NCI-H2171 (cell line): Measurements from ENCODE around the gene TSPAN9.

Experiments used
- DNase-seq: peaks from one replicate; lab custom pipeline; 2025; lab: John Stamatoyannopoulos, UW

The TSPAN9 gene

GRCh38 chr12:3076730-3077571 lies at the start of gene TSPAN9:
Gene TSPAN9 (plus strand): TSS chr12:3077379. CDS start chr12:3201194, 123,815 bp downstream.
- DNase-seq = peak; percentile 80

DNA sequence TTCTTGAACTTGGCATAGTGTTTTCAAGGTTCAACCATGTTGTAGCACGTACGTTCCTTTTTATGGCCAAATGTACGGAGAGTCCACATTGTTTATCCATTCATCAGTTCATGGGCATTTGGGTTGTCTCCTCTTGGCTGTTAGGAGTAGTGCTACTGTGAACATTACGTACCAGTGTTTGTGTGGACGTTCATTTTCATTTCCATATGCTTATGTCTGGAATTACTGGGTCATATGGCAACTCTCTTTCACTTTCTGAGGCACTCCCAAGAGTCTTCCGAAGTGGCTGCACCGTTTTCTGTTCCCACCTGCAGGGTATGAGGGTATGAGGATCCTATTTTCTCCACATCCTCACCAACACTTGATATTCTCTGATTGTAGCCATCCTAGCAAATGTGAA lies 49.1 kb upstream of the TSPAN9 start:
- no peak for DNase-seq

- no peak for DNase-seq
Measured at GRCh38 chr12:3030821-3031429, 46.3 kb upstream of the TSPAN9 start.

- DNase-seq = no peak
Measured at GRCh38 chr12:3032161-3032560, 45.0 kb upstream of the TSPAN9 start.

GRCh38 chr12:3032770-3033538 lies 44.2 kb upstream of the TSPAN9 start:
- DNase-seq = no peak

DNA sequence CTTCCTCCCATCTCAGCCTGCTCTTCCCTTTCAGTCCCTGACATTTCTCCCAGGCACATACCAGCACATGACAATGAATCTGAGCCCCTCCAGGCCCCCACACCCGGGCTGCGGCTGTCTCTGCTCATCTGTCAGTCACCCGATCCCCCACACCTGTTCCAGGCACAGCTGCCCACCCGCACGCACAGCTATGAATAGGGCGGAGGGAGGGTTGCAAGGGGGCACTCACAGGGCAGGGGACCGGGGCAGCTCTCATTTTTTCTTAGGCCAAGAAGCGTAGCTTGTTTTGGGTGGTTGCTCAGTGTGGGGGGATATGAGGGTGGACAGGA lies 43.7 kb upstream of the TSPAN9 start:
- DNase-seq = peak; percentile 43

GRCh38 chr12:3034067-3034750 lies 43.0 kb upstream of the TSPAN9 start:
- peak; percentile 63 for DNase-seq

- no peak for DNase-seq
Measured at GRCh38 chr12:3035171-3035570, 42.0 kb upstream of the TSPAN9 start.

DNA sequence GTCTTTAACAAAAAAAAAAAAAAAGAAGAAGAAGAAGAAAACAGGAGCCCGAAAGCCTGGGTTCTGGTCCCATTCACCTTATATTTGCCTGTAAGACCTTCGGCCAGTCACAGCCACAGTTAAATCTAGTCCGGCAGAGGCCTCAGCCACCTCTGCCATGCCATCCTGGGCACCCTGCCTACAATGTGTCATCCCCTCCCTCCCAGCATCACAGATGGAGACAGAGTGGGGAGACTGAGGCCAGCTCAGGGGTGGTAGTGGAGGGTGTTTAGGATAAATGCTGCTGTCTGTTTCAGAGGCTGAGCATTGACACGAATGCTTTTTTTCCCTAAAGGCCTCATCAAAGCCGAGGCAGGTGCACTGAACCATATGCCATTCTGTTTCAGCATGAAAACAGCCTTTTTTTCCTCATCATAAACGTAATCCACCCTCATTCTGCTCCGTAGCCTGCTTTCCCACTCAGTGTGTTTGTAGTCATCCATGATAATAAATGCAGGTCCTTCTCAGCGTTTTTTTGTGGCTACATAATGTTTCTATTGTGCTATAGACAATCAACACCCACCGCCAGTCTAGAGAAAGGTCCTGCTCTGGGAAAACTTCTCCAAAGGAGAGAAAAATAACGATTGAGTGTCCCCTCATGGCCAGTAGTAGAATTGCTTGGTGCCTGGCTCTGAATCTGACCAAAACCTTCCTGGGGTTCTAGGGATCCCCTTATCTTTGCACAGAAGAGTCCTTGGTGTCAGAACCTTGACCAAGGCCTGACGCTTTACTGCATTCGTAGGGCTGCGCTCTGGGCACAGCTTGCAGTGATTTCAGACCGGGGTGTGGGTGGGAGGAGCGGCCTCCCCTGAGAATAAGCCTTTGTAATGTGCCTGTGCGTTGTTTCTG lies 41.1 kb upstream of the TSPAN9 start:
- peak; percentile 64 for DNase-seq

DNA sequence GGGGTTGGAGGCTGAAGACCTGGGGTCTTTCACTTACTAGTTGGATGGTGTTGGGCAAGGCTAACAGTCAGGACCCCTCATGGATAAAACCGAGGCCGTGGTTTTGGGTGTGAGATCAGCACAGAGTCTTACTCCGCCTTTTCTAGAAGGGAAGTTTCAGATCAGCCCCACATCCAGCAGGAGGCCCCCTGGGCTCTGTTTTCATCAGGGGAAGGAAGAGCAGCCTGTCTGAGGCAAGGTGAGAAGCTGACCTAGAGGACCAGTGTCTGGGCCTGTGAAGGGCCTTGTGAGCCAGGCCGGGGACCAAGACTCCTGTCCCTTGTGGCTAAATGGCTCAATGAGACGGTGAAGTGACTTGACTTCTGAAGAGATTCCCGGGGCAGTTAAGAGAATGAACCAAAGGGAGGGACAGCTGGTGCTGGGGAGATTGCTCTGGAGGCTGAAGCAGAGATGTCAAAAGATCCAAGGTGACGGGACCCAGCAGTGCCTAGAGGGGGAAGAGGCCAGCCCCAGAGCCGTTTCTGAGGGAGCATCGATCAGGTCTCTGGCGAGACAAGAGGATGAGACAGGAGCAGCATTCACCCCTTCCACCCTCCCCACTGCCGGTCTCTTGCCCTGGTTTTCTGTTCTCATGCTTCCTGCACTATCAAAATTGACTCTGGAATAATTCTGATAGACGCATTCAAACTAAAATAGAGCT lies 40.1 kb upstream of the TSPAN9 start:
- DNase-seq = no peak

- DNase-seq = no peak
Measured at GRCh38 chr12:3038166-3038565, 39.0 kb upstream of the TSPAN9 start.

- no peak for DNase-seq
Measured at GRCh38 chr12:3038926-3039510, 38.2 kb upstream of the TSPAN9 start.

GRCh38 chr12:3040026-3040656 lies 37.0 kb upstream of the TSPAN9 start:
- DNase-seq = no peak

- no peak for DNase-seq
Measured at GRCh38 chr12:3040663-3041544, 36.3 kb upstream of the TSPAN9 start.

- DNase-seq = peak; percentile 82
Measured at GRCh38 chr12:3041558-3042164, 35.5 kb upstream of the TSPAN9 start.

DNA sequence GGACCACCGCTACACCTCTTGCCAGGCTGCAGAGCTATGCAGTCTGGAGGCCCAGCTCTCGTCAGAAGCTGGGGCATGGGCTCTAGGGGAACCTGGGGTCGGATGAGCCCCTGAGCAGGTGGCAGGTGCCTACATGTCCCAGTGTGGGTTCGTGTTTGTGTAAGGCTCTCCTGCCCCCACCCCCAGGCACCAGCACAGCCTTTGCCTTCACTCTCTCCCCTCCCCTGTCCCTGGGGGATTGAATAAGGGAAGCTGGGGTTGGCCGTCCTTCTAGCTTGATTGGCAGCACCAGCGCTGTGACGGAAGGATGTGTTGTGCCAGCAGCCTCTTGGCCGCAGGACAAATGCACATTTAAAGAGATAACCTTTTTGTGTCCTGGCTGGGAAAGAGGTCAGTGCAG lies 34.8 kb upstream of the TSPAN9 start:
- peak; percentile 71 for DNase-seq

- no peak for DNase-seq
Measured at GRCh38 chr12:3042826-3043225, 34.4 kb upstream of the TSPAN9 start.

GRCh38 chr12:3043406-3043805 lies 33.8 kb upstream of the TSPAN9 start:
- DNase-seq = no peak
